Sigmoid colon (tissue), 4 donors: ENCODE results near the gene ODAD4.

Source experiments
- CTCF ChIP-seq, 4 experiments: fragments of 450-650 bp in 3 of 4; fragments of 200-600 bp in 1 of 4; IDR thresholded peaks; one replicate each; pipeline ENCODE4 v1.5.1; 2016 to 2019; ENCODE audit warnings: antibody characterized with exemption in 4 of 4, mild to moderate bottlenecking in 3 of 4, moderate library complexity in 2 of 4
- EP300 ChIP-seq, 4 donors: sonication (generic); formaldehyde crosslinking; IDR thresholded peaks; one replicate each; pipeline ENCODE4 v1.6.1; 2017; ENCODE audit warnings: antibody characterized with exemption in 4 of 4
- POLR2A ChIP-seq, 2 donors: fragments of 450-650 bp; IDR thresholded peaks; one replicate each; pipeline ENCODE4 v1.6.1; 2016; ENCODE audit warnings: antibody characterized with exemption in 2 of 2, mild to moderate bottlenecking in 2 of 2, moderate library complexity in 2 of 2
- POLR2AphosphoS5 ChIP-seq, 4 donors: sonication (generic); formaldehyde crosslinking; IDR thresholded peaks; one replicate each; pipeline ENCODE4 v1.6.1; 2017; ENCODE audit warnings: antibody characterized with exemption in 4 of 4

- TF ChIP-seq CTCF (IDR thresholded peaks at IDR 0.05), result peak in 1 of 4 experiments; percentile 12
- no peak for TF ChIP-seq POLR2AphosphoS5 (IDR thresholded peaks at IDR 0.05)
- TF ChIP-seq EP300 (IDR thresholded peaks at IDR 0.05), result no peak
- no peak for TF ChIP-seq POLR2A (IDR thresholded peaks at IDR 0.05)
Observed at GRCh38 chr17:42009170-42009569, 78.8 kb downstream of the ODAD4 start.
